NCI-H82 treated with DMSO at 0.1 percent for 48 hours (cell line): ENCODE measurements around the gene CRX.
"Not testable (repeated sequence)": the region's sequence is repeated elsewhere in the genome, so short reads cannot be mapped to it uniquely, and the experiment has no call there.

Experiments used
- DNase-seq: peaks from one replicate; lab custom pipeline; 2025; ENCODE audit not compliant: unreplicated experiment; lab: John Stamatoyannopoulos, UW

The CRX gene

DNA sequence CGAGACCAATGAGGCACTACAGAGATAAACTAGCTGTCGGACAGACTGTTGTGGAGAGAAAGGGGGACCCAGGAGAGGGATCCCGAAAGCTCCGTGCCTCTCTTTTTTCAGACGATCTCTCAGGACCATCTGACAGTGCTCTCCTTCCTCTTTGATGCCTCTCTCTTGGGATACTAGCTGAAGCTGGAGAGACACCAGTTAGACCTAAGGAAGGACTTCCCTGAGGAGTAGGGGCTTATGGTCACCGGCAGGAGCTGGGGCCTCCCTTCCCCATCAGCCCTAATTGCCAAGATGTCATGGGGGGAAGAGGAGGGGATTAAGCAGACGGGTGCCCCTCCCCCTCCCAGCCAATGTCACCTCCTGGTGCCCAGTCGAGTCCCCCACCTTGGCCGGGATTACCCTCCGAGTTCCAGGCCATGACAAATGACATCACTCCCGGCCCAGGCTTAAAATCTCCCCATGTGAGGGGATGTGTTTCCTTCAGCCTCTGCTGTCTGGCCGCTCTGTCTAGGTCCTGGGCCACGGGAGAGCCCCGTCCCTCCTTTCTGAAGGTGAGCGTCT is at the start of gene CRX:
Gene CRX, plus strand, starts transcription at position 478 of the 561 bp plus-strand sequence. CDS start 12,507 bp downstream, outside the sequence.
- DNase-seq = peak; percentile 91

DNA sequence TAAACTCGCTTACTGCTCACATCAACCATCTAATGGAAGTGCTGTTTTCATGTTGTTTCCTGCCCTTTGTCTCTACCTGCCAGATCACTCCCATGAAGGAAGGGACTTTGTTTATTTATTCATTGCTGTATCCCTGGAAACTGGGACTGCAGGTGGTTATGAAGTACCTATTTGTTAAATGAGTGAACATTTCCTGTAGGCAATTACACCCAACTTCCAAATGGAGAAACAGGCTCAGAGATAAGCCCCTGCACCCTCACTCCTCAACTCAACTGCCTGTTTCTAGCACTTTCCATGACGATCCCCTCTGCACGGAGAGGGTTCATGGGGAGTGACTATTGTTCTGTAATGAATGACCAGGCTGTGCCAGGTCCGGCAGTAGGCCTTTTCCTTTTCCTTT is 45.2 kb upstream of the CRX start:
- DNase-seq = no peak

DNA sequence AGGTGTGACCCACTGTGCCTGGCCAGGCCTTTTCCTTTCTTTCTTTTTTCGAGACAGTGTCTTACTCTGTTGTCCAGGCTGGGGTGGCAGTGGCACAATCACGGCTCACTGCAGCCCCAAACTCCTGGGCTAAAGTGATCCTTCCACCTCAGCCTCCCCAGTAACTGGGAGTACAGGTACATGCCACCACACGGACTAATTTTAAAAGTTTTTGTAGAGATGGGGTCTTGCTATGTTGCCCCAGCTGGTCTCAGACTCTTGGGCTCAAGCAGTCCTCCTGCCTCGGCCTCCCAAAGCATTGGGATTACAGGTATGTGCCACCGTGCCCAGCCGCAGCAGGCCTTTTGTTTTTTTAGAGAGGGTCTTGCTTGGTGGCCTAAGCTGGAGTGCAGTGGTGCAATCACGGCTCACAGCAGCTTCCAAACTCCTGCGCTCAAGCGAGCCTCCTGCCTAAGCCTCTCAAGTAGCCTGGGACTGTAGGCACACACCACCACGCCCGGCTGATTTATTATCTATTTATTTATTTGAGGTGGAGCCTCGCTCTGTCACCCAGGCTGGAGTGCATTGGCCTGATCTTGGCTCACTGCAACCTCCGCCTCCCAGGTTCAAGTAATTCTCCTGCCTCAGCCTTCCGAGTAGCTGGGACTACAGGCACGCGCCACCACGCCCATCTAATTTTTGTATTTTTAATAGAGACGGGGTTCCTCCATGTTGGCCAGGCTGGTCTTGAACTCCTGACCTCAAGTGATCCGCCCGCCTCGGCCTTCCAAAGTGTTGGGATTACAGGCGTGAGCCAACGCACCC is 44.3 kb upstream of the CRX start:
- DNase-seq = not testable (repeated sequence)

DNA sequence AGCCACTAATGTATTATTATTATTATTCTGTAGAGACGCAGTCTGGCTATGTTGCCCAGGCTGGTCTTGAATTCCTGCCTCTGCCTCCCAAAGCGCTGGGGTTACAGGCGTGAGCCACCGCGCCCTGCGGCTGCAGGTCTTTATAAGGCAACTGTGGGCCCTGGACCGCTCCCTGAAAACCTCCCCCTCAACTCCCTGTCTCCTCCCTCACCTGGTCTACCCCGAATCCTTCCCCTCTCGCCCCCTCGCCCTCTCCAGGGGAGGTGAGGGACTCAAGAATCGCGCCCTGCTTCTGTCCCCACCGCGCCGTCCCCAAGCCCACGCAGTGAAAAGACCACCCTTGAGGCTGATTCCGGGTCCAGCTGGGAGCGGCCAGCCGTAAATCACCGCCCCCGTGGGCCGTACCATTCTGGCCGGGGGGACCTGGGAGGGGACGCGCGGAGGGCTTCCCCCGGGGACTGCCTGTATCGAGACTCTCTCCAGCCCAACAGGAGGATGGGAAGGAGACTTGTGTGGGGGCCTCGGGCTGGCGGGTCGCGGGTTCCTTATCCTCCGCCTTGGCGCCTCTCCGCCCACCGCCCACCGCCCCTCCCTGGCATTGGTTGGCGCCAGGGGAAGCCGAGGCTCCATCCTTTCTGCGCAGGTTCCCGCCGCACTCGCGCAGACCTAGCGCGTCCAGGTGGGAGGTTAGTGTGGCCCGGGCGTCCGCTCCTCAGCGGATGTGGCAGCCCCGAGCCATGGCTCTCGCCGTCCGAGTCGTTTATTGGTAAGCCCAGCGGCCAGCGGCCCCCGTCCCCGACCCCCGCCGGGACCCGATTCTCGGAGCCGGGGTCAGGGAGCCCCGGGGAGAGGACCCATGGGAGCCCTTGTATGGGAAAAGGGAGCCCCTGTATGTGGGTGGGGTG is 43.4 kb upstream of the CRX start, which contains the start of gene SELENOW:
Gene SELENOW, plus strand, starts transcription at position 655 of the 905 bp plus-strand sequence. Its CDS starts 83 bp downstream, at position 738.
- peak; percentile 55 for DNase-seq

DNA sequence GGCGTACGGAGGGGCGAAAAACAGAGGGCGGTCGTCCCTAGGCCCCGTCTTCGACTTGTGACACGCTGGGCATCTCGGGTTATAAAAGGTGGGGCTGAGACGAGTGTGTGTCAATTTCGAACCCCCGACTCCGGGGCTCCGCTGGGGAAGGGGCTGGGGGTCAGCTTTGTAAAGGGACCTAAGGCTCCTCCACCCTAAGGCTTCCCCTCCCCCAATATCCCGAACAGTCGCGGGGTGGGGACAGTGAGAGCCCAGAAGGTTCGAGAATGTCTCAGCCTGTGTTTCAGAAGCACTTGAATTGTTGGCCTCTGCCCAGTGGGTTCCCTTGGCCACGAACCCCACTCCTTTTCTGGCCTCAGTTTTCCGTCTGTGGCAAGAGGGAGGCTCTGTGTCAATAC is 42.8 kb upstream of the CRX start:
- DNase-seq = no peak

DNA sequence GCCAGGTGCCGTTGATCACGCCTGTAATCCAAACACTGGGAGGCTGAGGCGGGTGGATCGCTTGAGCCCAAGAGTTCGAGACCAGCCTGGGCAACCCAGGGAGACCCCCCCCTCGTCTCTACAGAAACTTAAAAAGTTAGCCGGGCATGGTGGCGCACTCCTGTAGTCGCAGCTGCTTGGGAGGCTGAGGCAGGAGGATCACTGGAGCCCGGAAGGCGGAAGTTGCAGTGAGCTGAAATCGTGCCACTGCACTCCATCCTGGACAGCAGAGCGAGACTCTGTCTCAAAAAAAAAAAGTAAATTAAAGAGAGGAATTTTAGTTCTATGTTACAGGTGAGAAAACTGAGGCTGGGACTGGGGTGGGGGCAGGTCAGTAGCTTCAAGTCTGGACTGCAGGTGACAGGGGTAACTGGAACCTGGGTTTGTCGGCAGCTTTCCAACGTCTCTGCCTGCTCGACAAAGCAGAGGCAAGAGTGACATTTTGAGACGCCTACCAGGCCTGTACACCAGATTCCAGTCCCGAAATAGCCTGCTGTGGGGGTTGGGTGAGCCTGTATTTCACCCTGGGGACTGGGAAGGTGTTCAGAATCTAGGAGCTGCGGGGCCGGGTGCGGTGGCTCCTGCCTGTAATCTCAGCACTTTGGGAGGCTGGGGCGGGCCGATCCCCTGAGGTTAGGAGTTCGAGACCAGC is 42.1 kb upstream of the CRX start:
- no peak for DNase-seq

DNA sequence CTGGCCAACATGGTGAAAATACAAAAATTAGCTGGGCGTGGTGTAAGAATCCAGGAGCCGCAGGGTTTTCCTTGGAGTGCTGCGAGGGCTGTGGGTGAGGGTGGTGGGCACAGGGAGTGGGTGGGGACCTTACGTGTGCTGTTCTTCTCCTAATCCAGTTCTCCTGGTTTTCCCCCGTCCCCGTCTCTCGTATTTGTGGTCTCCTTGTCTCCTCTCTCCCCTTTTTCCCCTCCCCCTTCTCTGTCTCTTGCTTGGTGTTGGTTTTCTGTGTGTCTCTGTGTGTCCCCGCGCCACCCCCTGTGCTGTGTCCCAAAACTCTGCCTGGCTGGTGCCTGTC is 41.6 kb upstream of the CRX start:
- no peak for DNase-seq

DNA sequence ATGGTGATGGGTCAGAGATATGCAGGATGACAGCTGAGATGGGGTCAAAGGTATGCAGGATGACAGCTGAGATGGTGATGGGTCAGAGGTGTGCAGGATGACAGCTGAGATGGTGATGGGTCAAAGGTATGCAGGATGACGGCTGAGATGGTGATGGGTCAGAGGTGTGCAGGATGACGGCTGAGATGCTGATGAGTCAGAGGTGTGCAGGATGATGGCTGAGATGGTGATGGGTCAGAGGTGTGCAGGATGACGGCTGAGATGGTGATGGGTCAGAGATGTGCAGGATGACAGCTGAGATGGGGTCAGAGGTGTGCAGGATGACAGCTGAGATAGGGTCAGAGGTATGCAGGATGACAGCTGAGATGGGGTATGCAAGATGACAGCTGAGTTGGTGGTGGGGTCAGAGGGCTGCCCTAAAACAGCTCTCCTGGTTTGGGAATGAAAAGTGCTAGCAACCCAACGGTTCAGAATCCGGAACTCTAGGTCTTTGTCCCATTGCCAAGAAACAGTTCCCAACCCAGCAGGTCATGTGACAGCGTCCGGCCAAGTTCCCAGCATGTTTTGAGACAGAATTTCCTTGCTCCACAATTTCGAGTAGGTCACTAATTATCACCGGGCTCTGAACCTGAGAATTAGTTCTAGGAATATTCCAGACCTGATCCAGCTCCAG is 40.0 kb upstream of the CRX start:
- DNase-seq = no peak

DNA sequence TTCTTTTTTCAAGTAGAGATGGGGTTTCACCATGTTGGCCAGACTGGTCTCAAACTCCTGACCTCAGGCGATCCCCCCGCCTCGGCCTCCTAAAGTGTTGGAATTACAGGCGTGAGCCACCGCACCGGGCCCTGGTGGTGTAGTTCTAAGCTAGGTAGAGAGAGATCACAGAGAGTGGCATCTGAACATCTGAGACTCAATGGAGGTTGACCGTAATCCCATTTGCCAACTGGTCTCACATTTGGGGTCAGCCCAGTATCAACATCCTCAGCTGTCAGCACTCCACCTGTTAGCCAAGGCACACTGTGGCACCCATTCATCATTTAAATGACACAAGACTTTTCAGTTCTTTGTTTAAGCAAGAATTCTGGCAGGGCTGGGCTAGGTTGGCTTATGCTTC is 35.2 kb upstream of the CRX start:
- peak; percentile 94 for DNase-seq

DNA sequence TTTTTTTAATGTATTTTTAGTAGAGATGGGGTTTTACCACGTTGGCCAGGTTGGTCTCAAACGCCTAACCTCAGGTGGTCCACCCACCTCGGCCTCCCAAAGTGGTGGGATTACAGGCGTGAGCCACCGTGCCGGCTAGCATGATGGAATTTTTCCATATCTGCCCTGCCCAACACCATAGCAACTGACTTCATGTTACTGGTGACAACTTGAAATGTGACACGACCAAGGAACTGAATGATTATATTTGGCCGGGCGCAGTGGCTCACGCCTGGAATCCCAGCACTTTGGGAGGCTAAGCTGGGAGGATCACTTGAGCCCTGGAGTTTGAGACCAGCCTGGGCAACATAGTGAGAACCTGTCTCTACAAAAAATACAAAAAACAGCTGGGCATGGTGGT is 34.4 kb upstream of the CRX start:
- DNase-seq = not testable (repeated sequence)

DNA sequence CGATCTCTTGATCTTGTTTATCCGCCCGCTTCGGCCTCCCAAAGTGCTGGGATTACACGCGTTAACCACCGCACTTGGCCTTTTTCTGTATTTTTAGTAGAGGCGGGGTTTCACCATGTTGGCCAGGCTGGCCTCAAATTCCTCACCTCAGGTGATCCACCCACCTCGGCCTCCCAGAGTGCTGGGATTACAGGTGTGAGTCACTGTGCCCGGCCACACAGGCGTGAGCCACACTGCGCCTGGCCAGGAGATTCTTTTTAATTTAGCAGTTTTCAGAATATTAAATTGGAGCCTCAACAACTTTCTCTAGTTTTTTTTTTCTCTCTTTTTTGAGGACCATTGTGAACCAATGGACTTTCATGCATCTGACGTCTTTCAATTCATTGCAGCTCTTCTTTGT is 31.9 kb upstream of the CRX start:
- DNase-seq = not testable (repeated sequence)

DNA sequence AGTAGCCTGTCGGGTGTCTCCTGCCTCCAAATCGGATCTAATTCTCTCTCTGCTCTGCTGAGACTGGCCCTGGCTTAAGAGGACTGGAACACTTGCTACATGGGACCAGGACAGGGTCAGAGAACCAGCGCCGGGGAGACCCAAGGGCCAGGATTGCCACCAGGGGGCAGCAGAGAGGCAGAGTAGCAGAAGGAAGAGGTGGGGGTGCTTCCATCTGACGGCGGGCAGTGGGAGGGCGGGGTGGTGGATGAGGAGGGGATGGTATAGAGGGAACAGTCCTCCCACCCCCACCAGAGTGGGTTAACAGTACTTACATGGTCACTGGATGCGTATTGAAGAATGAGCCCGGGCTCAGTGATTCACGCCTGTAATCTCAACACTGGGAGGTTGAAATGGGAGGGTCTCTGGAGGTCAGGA is 31.3 kb upstream of the CRX start:
- peak; percentile 100 for DNase-seq

DNA sequence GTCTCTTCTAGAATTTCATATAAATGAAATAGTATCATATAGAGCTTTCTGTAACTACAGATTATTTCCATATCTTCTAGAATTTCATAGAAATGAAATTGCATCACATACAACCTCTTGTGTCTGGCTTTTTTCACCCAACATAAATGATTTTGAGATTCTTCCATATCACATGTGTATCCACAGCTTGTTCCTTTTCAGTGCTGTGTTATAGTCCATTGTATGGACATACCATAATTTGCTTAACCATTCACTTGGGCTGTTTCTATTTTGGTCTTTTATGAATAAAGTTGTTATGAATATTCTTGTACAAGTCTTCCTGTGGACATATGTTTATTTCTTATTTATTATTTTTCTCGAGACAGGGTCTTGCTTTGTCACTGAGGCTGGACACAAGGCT is 29.1 kb upstream of the CRX start:
- DNase-seq = no peak

DNA sequence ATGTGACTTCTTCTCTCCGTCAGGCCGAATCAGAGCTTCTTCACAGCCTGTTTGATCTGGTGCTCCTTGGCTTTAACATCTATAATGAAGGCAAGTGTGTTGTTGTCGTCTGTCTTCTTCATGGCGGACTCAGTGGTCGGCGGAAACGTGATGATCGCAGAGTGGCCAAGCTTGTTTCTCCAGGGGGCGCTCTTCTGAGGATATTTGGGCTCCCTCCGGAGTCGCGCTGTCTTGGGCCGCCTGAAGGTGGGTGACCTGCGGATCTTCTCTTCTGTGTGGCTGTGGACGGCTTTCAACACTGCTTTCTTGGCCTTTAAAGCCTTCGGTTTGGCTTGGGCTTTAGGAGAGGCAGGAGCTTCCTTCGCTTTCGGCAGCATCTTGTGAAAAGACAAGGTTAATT is 27.2 kb upstream of the CRX start:
- no peak for DNase-seq

DNA sequence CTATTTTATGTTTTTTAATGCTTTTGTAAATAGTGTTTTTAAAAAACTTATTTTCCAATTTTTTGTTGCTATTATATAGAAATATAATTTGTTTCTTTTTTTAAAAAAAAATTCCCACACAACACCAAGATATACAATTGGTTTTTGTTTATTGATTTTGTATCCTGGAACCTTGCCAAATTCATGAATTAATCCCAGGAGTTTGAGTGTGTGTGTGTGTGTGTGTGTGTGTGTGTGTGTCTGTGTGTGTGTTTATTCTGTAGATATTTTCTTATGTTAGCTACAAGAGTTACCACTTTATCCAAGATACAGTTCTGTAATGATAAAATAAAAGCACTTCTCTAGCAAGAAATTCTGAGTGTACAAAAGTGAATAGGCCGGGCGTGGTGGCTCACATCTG is 25.0 kb upstream of the CRX start:
- DNase-seq = peak; percentile 69

DNA sequence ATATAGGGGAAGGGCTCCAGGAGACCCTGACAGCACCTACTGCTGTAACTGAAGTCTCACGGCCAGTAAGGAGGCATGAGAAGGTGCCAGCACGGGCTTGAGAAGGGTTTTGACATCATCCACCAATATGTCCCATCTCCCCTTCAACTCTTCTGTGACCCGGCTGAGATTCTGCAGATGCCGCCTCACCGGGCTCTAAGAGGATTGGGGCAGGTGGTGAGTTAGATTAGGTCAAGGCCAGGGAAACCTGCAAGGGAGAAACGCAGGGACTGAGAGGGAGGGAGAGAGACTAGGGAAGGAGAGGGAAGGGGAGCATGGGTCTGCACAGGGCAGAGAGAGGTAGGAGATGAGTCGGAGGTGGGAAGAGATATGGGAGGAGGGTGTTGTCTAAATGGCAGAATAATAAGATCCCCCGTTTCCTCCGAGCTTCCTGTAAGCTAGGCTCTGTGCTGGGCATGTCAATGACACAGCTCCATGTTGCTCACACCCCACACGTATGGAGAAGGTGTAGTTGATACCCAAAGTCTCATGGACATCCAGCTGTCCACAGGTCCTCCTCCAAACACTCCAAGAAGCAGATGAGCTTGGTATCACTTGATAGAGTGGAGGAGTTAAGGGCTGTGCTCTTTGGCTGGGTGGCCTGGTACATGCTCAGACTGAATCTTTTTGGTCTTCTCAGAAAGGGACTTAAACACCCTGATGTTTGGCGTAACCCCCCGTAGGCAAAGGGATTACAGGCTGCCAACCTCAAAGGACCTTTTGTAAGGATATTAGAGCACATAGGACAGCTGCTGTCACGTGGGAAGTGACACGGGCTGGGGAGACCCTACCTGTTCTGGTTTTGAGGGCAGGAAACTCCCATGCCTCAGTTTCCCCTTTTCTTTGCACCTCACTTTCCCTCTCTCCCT is 23.5 kb upstream of the CRX start:
- DNase-seq = peak; percentile 98

DNA sequence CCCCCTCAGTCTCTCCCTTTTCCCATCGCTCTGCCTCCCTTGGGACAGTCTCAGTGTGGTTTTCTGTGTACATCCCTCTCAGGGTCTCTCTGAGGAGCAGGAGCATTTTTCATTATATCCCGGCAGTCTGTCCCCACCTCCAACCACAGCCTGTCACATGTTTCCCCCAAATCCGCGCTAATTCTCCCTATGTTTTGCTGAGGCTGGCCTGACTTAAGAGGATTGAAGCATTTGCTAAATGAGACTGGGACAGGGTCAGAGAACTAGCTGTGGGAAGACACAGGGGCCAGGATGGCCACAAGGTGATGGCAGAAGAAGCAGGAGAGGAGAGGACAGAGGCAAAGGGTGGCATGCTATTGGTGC is 22.9 kb upstream of the CRX start:
- peak; percentile 100 for DNase-seq

DNA sequence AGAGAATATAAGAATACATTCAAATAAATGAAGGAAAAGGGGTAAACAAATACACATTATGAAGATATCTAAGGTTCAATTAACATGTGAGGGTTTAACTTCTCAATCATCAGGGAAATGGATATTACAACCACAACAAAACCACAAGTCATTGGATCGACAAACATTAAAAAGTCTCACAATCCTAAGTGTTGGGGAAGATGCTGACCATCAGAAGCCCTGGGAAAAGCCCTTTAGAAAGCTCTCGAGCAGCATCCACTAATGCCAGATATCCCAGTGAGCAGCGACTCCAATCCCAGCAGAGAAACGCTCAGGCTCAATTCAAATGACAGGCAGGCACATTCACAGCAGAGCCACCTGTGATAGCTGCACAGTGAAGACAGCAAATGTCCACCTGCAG is 20.5 kb upstream of the CRX start:
- DNase-seq = no peak

DNA sequence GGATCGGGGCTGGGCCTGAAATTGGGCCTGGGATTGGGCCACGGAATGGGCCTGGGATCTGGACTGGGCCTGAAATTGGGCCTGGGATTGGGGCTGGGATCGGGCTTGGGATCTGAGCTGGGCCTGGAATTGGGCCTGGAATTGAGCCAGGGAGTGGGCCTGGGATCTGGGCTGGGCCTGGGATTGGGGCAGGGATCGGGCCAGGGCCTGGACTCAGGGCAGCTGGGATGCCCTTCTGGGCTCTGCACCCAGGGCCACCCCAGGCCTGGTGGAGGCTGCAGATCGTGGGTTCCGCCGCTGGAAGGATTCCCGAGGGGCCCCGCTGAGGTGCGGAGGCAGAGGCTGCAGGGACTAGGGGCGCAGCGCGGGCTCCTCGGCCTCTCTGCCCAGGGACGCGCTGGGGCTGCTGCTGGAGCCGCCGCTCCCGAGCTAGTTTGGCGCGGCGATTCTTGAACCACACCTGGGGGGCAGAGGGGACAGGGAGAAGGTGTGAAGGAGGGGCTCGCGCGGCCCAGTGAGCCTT is 19.2 kb upstream of the CRX start:
- no peak for DNase-seq
